ENCODE measurements around the gene NFIB. TPM values are rescaled to one million over a fixed set of nuclear protein-coding genes. Genes with fewer than 3 reads are reported as not detected.

NFIB gene
- polyA plus RNA-seq, 1 of the 3 experiments (the other 2 are of a cell fraction), result 9.2 TPM

DNA sequence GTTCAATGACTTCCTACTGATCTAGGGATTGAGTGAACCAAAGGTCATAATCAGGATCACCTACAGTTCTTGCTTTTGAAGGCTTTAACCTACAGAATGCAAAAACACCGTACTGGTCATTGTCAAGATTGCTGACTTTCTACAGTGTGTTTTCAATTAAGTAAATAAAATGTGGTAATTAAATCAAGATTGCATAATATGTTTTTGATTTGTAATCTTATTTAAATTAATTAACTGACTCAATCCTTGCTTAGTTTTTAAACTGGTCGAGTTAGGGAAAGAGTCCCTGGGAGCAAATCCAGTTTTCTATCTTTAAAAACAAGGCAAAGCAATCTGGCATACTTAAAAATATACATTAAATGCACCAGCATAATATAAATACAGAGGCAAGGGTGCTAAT, 125.9 kb downstream of the NFIB start:
- no peak overlapping the region for H3K9ac ChIP-seq
- ChIA-PET CTCF (interaction anchor here (1.4 kb wide), 1 partner anchor 89 kb away, joined by 3 read pairs; no protein-coding TSS in a partner anchor), POLR2A (no interaction called here)
- H3K27me3 ChIP-seq (ENCODE audit: insufficient read depth), result no peaks in the 10 kb centered on the region
- peak overlapping the region in 1 of 2 experiments; percentile 62; a peak in 2 of 4 replicates for H3K27ac ChIP-seq (ENCODE audit: low read depth in 2 of 2, low read length in 1 of 2)
- WGBS (ENCODE audit: low lambda C conversion rate), result 58% methylated on average over 2 of the region's 2 CpGs
- TF ChIP-seq GABPA (IDR thresholded peaks at IDR 0.05; ENCODE audit: low read depth), result no peak
- TF ChIP-seq, protein P1, sequence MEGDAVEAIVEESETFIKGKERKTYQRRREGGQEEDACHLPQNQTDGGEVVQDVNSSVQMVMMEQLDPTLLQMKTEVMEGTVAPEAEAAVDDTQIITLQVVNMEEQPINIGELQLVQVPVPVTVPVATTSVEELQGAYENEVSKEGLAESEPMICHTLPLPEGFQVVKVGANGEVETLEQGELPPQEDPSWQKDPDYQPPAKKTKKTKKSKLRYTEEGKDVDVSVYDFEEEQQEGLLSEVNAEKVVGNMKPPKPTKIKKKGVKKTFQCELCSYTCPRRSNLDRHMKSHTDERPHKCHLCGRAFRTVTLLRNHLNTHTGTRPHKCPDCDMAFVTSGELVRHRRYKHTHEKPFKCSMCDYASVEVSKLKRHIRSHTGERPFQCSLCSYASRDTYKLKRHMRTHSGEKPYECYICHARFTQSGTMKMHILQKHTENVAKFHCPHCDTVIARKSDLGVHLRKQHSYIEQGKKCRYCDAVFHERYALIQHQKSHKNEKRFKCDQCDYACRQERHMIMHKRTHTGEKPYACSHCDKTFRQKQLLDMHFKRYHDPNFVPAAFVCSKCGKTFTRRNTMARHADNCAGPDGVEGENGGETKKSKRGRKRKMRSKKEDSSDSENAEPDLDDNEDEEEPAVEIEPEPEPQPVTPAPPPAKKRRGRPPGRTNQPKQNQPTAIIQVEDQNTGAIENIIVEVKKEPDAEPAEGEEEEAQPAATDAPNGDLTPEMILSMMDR (IDR thresholded peaks at IDR 0.05), result no peak
- TF ChIP-seq TCF12 (IDR thresholded peaks at IDR 0.05), result peak; percentile 60
- peak in 1 of 2 experiments; percentile 87; a peak in 2 of 4 replicates for TF ChIP-seq EP300 (IDR thresholded peaks at IDR 0.05; ENCODE audit: borderline replicate concordance in 1 of 2, low read depth in 1 of 2, low read length in 1 of 2)
- 0 out of 2 replicates have a peak, but pooled peaks have one; percentile 28 for TF ChIP-seq MXI1 (IDR thresholded peaks at IDR 0.05; ENCODE audit: low read depth, low read length)
- peak; percentile 66 for TF ChIP-seq RCOR1 (IDR thresholded peaks at IDR 0.05; ENCODE audit: low read length)
- peak; percentile 51 for TF ChIP-seq GATA2 (CRISPR knock-in tag; IDR thresholded peaks at IDR 0.05)
- peak; percentile 29 for TF ChIP-seq CHD2 (IDR thresholded peaks at IDR 0.05; ENCODE audit: low read length, partially characterized antibody)
- TF ChIP-seq, protein P2, sequence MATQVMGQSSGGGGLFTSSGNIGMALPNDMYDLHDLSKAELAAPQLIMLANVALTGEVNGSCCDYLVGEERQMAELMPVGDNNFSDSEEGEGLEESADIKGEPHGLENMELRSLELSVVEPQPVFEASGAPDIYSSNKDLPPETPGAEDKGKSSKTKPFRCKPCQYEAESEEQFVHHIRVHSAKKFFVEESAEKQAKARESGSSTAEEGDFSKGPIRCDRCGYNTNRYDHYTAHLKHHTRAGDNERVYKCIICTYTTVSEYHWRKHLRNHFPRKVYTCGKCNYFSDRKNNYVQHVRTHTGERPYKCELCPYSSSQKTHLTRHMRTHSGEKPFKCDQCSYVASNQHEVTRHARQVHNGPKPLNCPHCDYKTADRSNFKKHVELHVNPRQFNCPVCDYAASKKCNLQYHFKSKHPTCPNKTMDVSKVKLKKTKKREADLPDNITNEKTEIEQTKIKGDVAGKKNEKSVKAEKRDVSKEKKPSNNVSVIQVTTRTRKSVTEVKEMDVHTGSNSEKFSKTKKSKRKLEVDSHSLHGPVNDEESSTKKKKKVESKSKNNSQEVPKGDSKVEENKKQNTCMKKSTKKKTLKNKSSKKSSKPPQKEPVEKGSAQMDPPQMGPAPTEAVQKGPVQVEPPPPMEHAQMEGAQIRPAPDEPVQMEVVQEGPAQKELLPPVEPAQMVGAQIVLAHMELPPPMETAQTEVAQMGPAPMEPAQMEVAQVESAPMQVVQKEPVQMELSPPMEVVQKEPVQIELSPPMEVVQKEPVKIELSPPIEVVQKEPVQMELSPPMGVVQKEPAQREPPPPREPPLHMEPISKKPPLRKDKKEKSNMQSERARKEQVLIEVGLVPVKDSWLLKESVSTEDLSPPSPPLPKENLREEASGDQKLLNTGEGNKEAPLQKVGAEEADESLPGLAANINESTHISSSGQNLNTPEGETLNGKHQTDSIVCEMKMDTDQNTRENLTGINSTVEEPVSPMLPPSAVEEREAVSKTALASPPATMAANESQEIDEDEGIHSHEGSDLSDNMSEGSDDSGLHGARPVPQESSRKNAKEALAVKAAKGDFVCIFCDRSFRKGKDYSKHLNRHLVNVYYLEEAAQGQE (IDR thresholded peaks at IDR 0.05; ENCODE audit: low read depth, low read length), result no peak
- no peak for TF ChIP-seq SIN3A (IDR thresholded peaks at IDR 0.05; ENCODE audit: borderline replicate concordance, low read depth, low read length)
- H3F3A ChIP-seq (replicated peaks; ENCODE audit: insufficient read depth), result no peaks in the 10 kb centered on the region
- H3K4me2 ChIP-seq, result no peak overlapping the region
- peaks cover 66% of the 10 kb centered on the region for H3K79me2 ChIP-seq (ENCODE audit: insufficient read depth)
- H3K36me3 ChIP-seq (replicated peaks in 1 of 2; ENCODE audit: control insufficient read depth in 1 of 2, insufficient read depth in 2 of 2, low read length in 1 of 2), result no peaks in the 10 kb centered on the region
- H2AFZ ChIP-seq (ENCODE audit: low read depth), result no peak overlapping the region
- peaks cover 8 to 31% of the 10 kb centered on the region in 2 experiments; a peak in 3 of 4 replicates for H3K4me1 ChIP-seq (ENCODE audit: control insufficient read depth in 1 of 2, insufficient read depth in 2 of 2, low read depth in 1 of 2, low read length in 1 of 2)
- no peak overlapping the region for H3K4me3 ChIP-seq (ENCODE audit: low read depth in 2 of 2, low read length in 1 of 2)
- peaks cover 11% of the 10 kb centered on the region; the same call in 1 of the 2 replicates for H4K20me1 ChIP-seq (ENCODE audit: insufficient read depth)
- no peaks in the 10 kb centered on the region for H3K9me2 ChIP-seq
- DNase-seq, result no peak
- H3K9me3 ChIP-seq, result no peaks in the 10 kb centered on the region

DNA sequence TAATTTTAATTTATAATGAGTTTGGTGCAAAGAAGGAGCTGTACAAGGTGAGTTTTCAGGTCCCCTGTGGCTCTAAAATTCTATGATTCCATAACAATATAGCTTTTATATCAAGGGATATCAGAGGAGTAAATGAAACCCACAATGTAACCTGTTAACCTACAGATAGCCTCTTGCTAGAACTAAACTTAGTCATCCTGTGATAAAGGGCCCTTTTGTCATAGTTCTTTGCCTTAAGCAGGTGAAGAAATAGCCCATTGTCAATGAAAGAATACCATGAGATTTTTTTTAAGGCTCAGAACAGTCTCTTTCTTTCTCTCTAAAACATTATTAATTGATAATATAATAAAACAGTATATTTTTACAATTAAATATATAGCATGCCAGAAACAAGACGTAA, 127.8 kb downstream of the NFIB start:
- CTCF ChIA-PET, result interaction anchor here (0.7 to 1.8 kb wide), 2 partner anchors 14 to 294 kb away, joined by 3 to 6 read pairs; no protein-coding TSS in a partner anchor
- H3K4me3 ChIP-seq (ENCODE audit: low read depth in 2 of 2, low read length in 1 of 2), result no peak overlapping the region
- no peak overlapping the region for H3K9ac ChIP-seq
- peaks cover 11% of the 10 kb centered on the region; the same call in 1 of the 2 replicates for H4K20me1 ChIP-seq (ENCODE audit: insufficient read depth)
- H2AFZ ChIP-seq (ENCODE audit: low read depth), result no peak overlapping the region
- no peaks in the 10 kb centered on the region for H3K27me3 ChIP-seq (ENCODE audit: insufficient read depth)
- H3K9me2 ChIP-seq, result no peaks in the 10 kb centered on the region
- peaks cover 48% of the 10 kb centered on the region for H3K79me2 ChIP-seq (ENCODE audit: insufficient read depth)
- POLR2A ChIA-PET, result no interaction called here
- no peak overlapping the region for H3K27ac ChIP-seq (ENCODE audit: low read depth in 2 of 2, low read length in 1 of 2)
- H3K36me3 ChIP-seq (replicated peaks in 1 of 2; ENCODE audit: control insufficient read depth in 1 of 2, insufficient read depth in 2 of 2, low read length in 1 of 2), result no peaks in the 10 kb centered on the region
- no peaks in the 10 kb centered on the region for H3F3A ChIP-seq (replicated peaks; ENCODE audit: insufficient read depth)
- TF ChIP-seq FOXJ3 (CRISPR knock-in tag; IDR thresholded peaks at IDR 0.05) (no peak), ELF1 (IDR thresholded peaks at IDR 0.05) (no peak), EP300 (IDR thresholded peaks at IDR 0.05; ENCODE audit: borderline replicate concordance in 1 of 2, low read depth in 1 of 2, low read length in 1 of 2) (no peak), JUND (IDR thresholded peaks at IDR 0.05) (no peak), SMC3 (IDR thresholded peaks at IDR 0.05; ENCODE audit: low read depth, low read length) (no peak), MEF2A (IDR thresholded peaks at IDR 0.05; ENCODE audit: borderline replicate concordance, low read depth) (no peak), MXI1 (IDR thresholded peaks at IDR 0.05; ENCODE audit: low read depth, low read length) (no peak), TCF12 (IDR thresholded peaks at IDR 0.05) (no peak), RCOR1 (IDR thresholded peaks at IDR 0.05; ENCODE audit: low read length) (no peak)
- TF ChIP-seq, protein P3, sequence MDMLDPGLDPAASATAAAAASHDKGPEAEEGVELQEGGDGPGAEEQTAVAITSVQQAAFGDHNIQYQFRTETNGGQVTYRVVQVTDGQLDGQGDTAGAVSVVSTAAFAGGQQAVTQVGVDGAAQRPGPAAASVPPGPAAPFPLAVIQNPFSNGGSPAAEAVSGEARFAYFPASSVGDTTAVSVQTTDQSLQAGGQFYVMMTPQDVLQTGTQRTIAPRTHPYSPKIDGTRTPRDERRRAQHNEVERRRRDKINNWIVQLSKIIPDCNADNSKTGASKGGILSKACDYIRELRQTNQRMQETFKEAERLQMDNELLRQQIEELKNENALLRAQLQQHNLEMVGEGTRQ (IDR thresholded peaks at IDR 0.05; ENCODE audit: borderline replicate concordance, low read depth, low read length), result no peak
- TF ChIP-seq, protein P4, sequence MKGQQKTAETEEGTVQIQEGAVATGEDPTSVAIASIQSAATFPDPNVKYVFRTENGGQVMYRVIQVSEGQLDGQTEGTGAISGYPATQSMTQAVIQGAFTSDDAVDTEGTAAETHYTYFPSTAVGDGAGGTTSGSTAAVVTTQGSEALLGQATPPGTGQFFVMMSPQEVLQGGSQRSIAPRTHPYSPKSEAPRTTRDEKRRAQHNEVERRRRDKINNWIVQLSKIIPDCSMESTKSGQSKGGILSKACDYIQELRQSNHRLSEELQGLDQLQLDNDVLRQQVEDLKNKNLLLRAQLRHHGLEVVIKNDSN (IDR thresholded peaks at IDR 0.05; ENCODE audit: borderline replicate concordance, low read depth), result no peak
- no peak for DNase-seq
- no peaks in the 10 kb centered on the region for H3K9me3 ChIP-seq
- WGBS (ENCODE audit: low lambda C conversion rate), result 98% methylated on average over 1 of the region's 1 CpG
- peaks cover 14 to 27% of the 10 kb centered on the region in 2 experiments; a peak in 3 of 4 replicates for H3K4me1 ChIP-seq (ENCODE audit: control insufficient read depth in 1 of 2, insufficient read depth in 2 of 2, low read depth in 1 of 2, low read length in 1 of 2)
- H3K4me2 ChIP-seq, result no peak overlapping the region

All from SK-N-SH (cell line).